Right lung (tissue), 5 donors: Measurements from ENCODE around the gene LPAR6. TPM values are rescaled to one million over a fixed set of nuclear protein-coding genes. Genes with fewer than 3 reads are reported as not detected.

Experiments used
- DNase-seq, 2 donors: peaks; one replicate each; pipeline ENCODE4 v3.0.0-alpha.2; 2013
- polyA plus RNA-seq, 5 donors: library from polyadenylated mRNA; unstranded; fragments of 120-200 nt; gene quantifications; one replicate each; pipeline versions ENCODE4 v1.2.1 to v1.2.3, GENCODE V29; 2013; ENCODE audit warnings: inconsistent platforms in 1 of 5, low replicate concordance in 1 of 5; ENCODE audit not compliant: insufficient read length in 5 of 5, insufficient read depth in 1 of 5

LPAR6 gene
- polyA plus RNA-seq, 5 donors = 43.5 to 63.0 (median 60.4) TPM

- DNase-seq = no peak
Measured at GRCh38 chr13:48377857-48378256, 35.1 kb downstream of the LPAR6 start.

- no peak for DNase-seq
Measured at GRCh38 chr13:48370815-48371214, 42.1 kb downstream of the LPAR6 start.

- no peak for DNase-seq
Measured at GRCh38 chr13:48369988-48370387, 42.9 kb downstream of the LPAR6 start.

Other genes with a start within 250 kb of the LPAR6 start
- gene ITM2B, start 179.9 kb downstream of the LPAR6 start, polyA plus RNA-seq = 100 to 1,000 TPM; 625 to 713 (median 684) TPM
- 10 to 100 TPM; 40.5 to 54.3 (median 52.7) TPM for gene RB1, start 109.4 kb downstream of the LPAR6 start, polyA plus RNA-seq
- gene RCBTB2, start 120.0 kb upstream of the LPAR6 start, polyA plus RNA-seq = 10 to 100 TPM; 34.7 to 50.9 (median 40.9) TPM
- gene CYSLTR2, start 240.8 kb upstream of the LPAR6 start, polyA plus RNA-seq = under 1 TPM; 0.35 to 0.54 (median 0.39) TPM